Endothelial cell of umbilical vein (primary cell): ENCODE data around the gene HDAC9. TPM values are rescaled to one million over a fixed set of nuclear protein-coding genes. Genes with fewer than 3 reads are reported as not detected.

Experiments used
- BruUV-seq: library from RNA; stranded (reverse); fragments of 400-500 nt; replicated peaks from 2 replicates; lab custom pipeline; 2021; lab: Mats Ljungman, UMichigan
- CTCF ChIA-PET: fragments of 300-600, 350-600 bp; sonication (Branson Sonifier 250); formaldehyde crosslinking; loops from one replicate; lab custom pipeline; 2021; ENCODE audit warnings: antibody characterized with exemption, inconsistent platforms; lab: Charles Lee
- POLR2A ChIA-PET: fragments of 300-600, 350-600 bp; sonication (Branson Sonifier 250); formaldehyde crosslinking; loops from one replicate; lab custom pipeline; 2021; ENCODE audit warnings: antibody characterized with exemption, inconsistent platforms; lab: Charles Lee
- DNase-seq: peaks from one replicate; pipeline ENCODE4 v3.0.0-alpha.2; 2011; ENCODE audit warnings: low read depth, low spot score
- FAIRE-seq: peaks from 2 replicates; lab custom pipeline; 2011; peaks lifted over from hg19 to GRCh38; lab: Jason Lieb, UNC
- H2AFZ ChIP-seq: 2 replicates; pipeline ENCODE4 v1.6.0; 2012; ENCODE audit warnings: low read depth, low read length, control low read depth, inconsistent platforms
- H3K27ac ChIP-seq: 2 replicates; pipeline ENCODE4 v1.5.1; 2011; ENCODE audit warnings: low read depth, mild to moderate bottlenecking, control low read depth, low read length, moderate library complexity; ENCODE audit not compliant: insufficient read depth
- H3K27me3 ChIP-seq, 2 experiments: 2 replicates each; pipeline versions ENCODE4 v1.6.0 to v1.6.1; 2011; ENCODE audit warnings: low read length in 2 of 2, mixed read lengths in 1 of 2; ENCODE audit not compliant: control insufficient read depth in 2 of 2, insufficient read depth in 2 of 2
- H3K36me3 ChIP-seq, 2 experiments: 2 replicates in 1 of 2; 3 replicates in 1 of 2; pipeline ENCODE4 v1.5.1; 2011; ENCODE audit warnings: low read length in 2 of 2, mild to moderate bottlenecking in 1 of 2, moderate library complexity in 1 of 2; ENCODE audit not compliant: control insufficient read depth in 2 of 2, insufficient read depth in 2 of 2; ENCODE audit errors: extremely low read depth in 1 of 2
- H3K4me1 ChIP-seq: 3 replicates; pipeline ENCODE4 v1.5.1; 2011; ENCODE audit warnings: mild to moderate bottlenecking, low read length; ENCODE audit not compliant: control insufficient read depth, insufficient read depth; ENCODE audit errors: extremely low read depth
- H3K4me2 ChIP-seq: 2 replicates; pipeline ENCODE4 v1.6.1; 2011; ENCODE audit warnings: low read length, control low read depth, mixed read lengths; ENCODE audit not compliant: insufficient read depth
- H3K4me3 ChIP-seq, 3 experiments: fragments of 200-600 bp in 1 of 3; sonication (generic), shearing (Covaris generic) in 1 of 3; replicated peaks in 1 of 3; 2 replicates each; pipeline ENCODE4 v1.5.1; 2011 to 2016; ENCODE audit warnings: control low read depth in 3 of 3, low read length in 3 of 3, mild to moderate bottlenecking in 2 of 3, inconsistent platforms in 1 of 3, low read depth in 1 of 3, moderate library complexity in 1 of 3; ENCODE audit not compliant: insufficient read depth in 1 of 3
- H3K79me2 ChIP-seq: 2 replicates; pipeline ENCODE4 v1.6.0; 2012; ENCODE audit warnings: low read length, inconsistent platforms; ENCODE audit not compliant: control insufficient read depth, insufficient read depth
- H3K9ac ChIP-seq: replicated peaks from 2 replicates; pipeline ENCODE3; 2011; ENCODE audit warnings: low read length, control low read depth; ENCODE audit not compliant: insufficient read depth; ENCODE audit errors: extremely low read depth
- H3K9me1 ChIP-seq: replicated peaks from 3 replicates; pipeline ENCODE4 v1.6.0; 2011; ENCODE audit warnings: mild to moderate bottlenecking, low read length; ENCODE audit not compliant: control insufficient read depth, insufficient read depth; ENCODE audit errors: extremely low read depth
- H3K9me3 ChIP-seq: replicated peaks from 2 replicates; pipeline ENCODE4 v1.5.1; 2012; ENCODE audit warnings: low read length, inconsistent platforms; ENCODE audit not compliant: control insufficient read depth, insufficient read depth
- H4K20me1 ChIP-seq: replicated peaks from 2 replicates; pipeline ENCODE3; 2011; ENCODE audit warnings: mild to moderate bottlenecking, low read length; ENCODE audit not compliant: control insufficient read depth, insufficient read depth; ENCODE audit errors: extremely low read depth
- EZH2 ChIP-seq: IDR thresholded peaks from 2 replicates; pipeline ENCODE4 v1.6.1; 2012; ENCODE audit warnings: borderline replicate concordance, low read depth, mild to moderate bottlenecking, moderate library complexity, low read length, inconsistent platforms; ENCODE audit not compliant: severe bottlenecking
- FOS ChIP-seq: IDR thresholded peaks from 2 replicates; pipeline ENCODE4 v1.6.1; 2011; ENCODE audit warnings: mild to moderate bottlenecking, low read length, moderate library complexity, borderline replicate concordance; ENCODE audit not compliant: insufficient read depth
- GATA2 ChIP-seq: IDR thresholded peaks from 2 replicates; pipeline ENCODE4 v1.7.0; 2011; ENCODE audit warnings: low read depth, mild to moderate bottlenecking, moderate library complexity, mixed read lengths, low read length; ENCODE audit not compliant: insufficient read length, insufficient read depth
- JUN ChIP-seq: IDR thresholded peaks from 2 replicates; pipeline ENCODE4 v1.6.1; 2011; ENCODE audit warnings: borderline replicate concordance, low read depth; ENCODE audit not compliant: insufficient read length, insufficient read depth
- MYC ChIP-seq: IDR thresholded peaks from one replicate; pipeline ENCODE4 v1.6.1; 2011; ENCODE audit warnings: mild to moderate bottlenecking, low read depth, low read length
- POLR2A ChIP-seq: IDR thresholded peaks from 2 replicates; pipeline ENCODE4 v1.6.1; 2012; ENCODE audit warnings: low read depth, mild to moderate bottlenecking, control low read depth, low read length
- POLR2AphosphoS5 ChIP-seq: IDR thresholded peaks from 2 replicates; pipeline ENCODE4 v1.6.1; 2012; ENCODE audit warnings: low read depth, mild to moderate bottlenecking, control low read depth, low read length, moderate library complexity; ENCODE audit not compliant: insufficient read depth
- dilution Hi-C: fragments of 300-500 bp; cut with MboI; formaldehyde crosslinking; loops from one replicate; pipeline ENCODE4 v1.15.0; 2019; ENCODE audit warnings: low sequenced_read_pairs; ENCODE audit not compliant: extremely low pct_ligation_motif_present
- intact Hi-C: fragments of 100-400 bp; cut with micrococcal nuclease; formaldehyde crosslinking; loops from one replicate; pipeline ENCODE4 v1.10.0; 2022
- polyA plus RNA-seq, 4 experiments: library from polyadenylated mRNA; depleted of rRNA in 3 of 4; stranded (reverse) in 3 of 4; unstranded in 1 of 4; fragments of >200 nt; gene quantifications; 2 replicates each; pipeline versions ENCODE4 v1.2.1 to v1.2.3, GENCODE V29; 2011 to 2012; ENCODE audit warnings: missing spikeins in 1 of 4
- total RNA-seq: library from RNA; stranded (reverse); gene quantifications from 2 replicates; pipeline ENCODE4 v1.2.3, GENCODE V29; 2021
- TF ChIP-seq, protein P1 (sequence below): IDR thresholded peaks from 2 replicates; pipeline ENCODE4 v1.6.1; 2011; ENCODE audit not compliant: insufficient read depth, insufficient read length
- TF ChIP-seq, protein P2 (sequence below), 2 donors: IDR thresholded peaks; 1 replicate in 1 of 2; 2 replicates in 1 of 2; pipeline ENCODE4 v1.5.1; 2011; ENCODE audit warnings: low read length in 2 of 2, mild to moderate bottlenecking in 2 of 2, moderate library complexity in 2 of 2, control low read depth in 1 of 2, inconsistent platforms in 1 of 2, low read depth in 1 of 2; ENCODE audit not compliant: insufficient read depth in 1 of 2; ENCODE audit errors: extremely low read depth in 1 of 2

HDAC9 gene
- total and polyA plus RNA-seq, 2 donors (not counting 3 experiments of a cell fraction or from before 2014, with no cell fraction given) = 1.8 to 11.6 TPM

DNA sequence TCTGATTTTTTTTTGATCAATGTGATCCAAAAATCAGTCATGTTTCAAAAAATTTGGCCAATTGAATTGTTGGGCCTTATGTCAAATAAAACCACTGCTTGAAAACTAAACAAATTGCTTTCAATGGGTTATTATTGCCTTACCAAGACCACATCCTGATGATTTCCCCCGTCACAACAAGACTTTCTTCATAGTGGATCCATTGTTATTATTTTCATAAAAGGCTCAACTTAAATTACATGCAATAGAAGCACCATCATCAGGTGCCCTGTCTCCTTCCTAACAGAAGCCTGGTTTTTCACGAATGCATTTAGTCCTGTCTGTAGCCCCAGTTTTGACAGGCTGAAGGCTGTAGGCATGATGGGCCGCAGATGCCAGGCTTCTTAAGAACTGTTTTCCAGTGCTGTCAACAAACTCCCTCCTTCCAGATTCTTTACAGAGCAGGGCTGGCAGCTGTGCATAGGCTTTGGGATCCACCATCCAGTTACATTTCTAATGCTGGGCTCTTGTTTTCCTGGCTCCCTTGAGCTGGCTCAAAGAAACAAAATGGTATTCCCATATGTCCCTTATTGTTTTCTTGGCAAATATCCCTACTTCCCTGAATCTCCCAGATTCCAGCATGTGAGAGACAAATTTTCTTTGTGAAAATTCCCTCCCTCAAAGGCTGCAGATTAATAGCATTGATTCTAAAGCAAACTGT is 319.9 kb downstream of the HDAC9 start:
- no peaks in the 10 kb centered on the region for H3K9me3 ChIP-seq
- no peak overlapping the region for H3K4me2 ChIP-seq
- no peak overlapping the region for H2AFZ ChIP-seq
- ChIA-PET POLR2A (no interaction called here), CTCF (no interaction called here)
- H3K27ac ChIP-seq = no peak overlapping the region
- dilution Hi-C loops (no loop called here), intact Hi-C loops (no loop called here)
- H3K9ac ChIP-seq = no peak overlapping the region
- TF ChIP-seq, protein P1, sequence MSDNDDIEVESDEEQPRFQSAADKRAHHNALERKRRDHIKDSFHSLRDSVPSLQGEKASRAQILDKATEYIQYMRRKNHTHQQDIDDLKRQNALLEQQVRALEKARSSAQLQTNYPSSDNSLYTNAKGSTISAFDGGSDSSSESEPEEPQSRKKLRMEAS = no peak
- TF ChIP-seq POLR2AphosphoS5 (no peak), EZH2 (no peak), FOS (no peak), MYC (no peak), GATA2 (no peak), JUN (no peak), POLR2A (no peak)
- TF ChIP-seq, protein P2, sequence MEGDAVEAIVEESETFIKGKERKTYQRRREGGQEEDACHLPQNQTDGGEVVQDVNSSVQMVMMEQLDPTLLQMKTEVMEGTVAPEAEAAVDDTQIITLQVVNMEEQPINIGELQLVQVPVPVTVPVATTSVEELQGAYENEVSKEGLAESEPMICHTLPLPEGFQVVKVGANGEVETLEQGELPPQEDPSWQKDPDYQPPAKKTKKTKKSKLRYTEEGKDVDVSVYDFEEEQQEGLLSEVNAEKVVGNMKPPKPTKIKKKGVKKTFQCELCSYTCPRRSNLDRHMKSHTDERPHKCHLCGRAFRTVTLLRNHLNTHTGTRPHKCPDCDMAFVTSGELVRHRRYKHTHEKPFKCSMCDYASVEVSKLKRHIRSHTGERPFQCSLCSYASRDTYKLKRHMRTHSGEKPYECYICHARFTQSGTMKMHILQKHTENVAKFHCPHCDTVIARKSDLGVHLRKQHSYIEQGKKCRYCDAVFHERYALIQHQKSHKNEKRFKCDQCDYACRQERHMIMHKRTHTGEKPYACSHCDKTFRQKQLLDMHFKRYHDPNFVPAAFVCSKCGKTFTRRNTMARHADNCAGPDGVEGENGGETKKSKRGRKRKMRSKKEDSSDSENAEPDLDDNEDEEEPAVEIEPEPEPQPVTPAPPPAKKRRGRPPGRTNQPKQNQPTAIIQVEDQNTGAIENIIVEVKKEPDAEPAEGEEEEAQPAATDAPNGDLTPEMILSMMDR (IDR thresholded peaks at IDR 0.05; ENCODE audit: extremely low read depth in 1 of 2, insufficient read depth in 1 of 2, low read depth in 1 of 2, low read length in 2 of 2) = no peak
- H3K36me3 ChIP-seq = no peaks in the 10 kb centered on the region
- DNase-seq (no peak), FAIRE-seq (no peak)
- H3K27me3 ChIP-seq = no peaks in the 10 kb centered on the region
- no TSS peak for BruUV-seq
- no peaks in the 10 kb centered on the region for H4K20me1 ChIP-seq
- no peaks in the 10 kb centered on the region for H3K9me1 ChIP-seq
- no peak overlapping the region for H3K4me3 ChIP-seq
- H3K4me1 ChIP-seq = no peaks in the 10 kb centered on the region
- no peaks in the 10 kb centered on the region for H3K79me2 ChIP-seq
